Suprapubic skin (tissue), 4 donors: ENCODE data around the gene DMC1.

ENCODE experiments used
- CTCF ChIP-seq, 2 donors: fragments of 200-600 bp in 1 of 2; fragments of 450-650 bp in 1 of 2; sonication (generic) in 1 of 2; IDR thresholded peaks; one replicate each; pipeline ENCODE4 v1.5.1; 2016 to 2019; ENCODE audit warnings: antibody characterized with exemption in 2 of 2, mild to moderate bottlenecking in 1 of 2, moderate library complexity in 1 of 2
- POLR2A ChIP-seq, 2 donors: fragments of 450-650 bp; IDR thresholded peaks; one replicate each; pipeline ENCODE4 v1.6.1; 2017; ENCODE audit warnings: antibody characterized with exemption in 2 of 2, mild to moderate bottlenecking in 2 of 2, moderate library complexity in 2 of 2
- POLR2AphosphoS5 ChIP-seq, 3 donors: sonication (generic); formaldehyde crosslinking; IDR thresholded peaks; one replicate each; pipeline ENCODE4 v1.6.1; 2017; ENCODE audit warnings: antibody characterized with exemption in 3 of 3

GRCh38 chr22:38618258-38618657 is 48.3 kb upstream of the DMC1 start:
- TF ChIP-seq POLR2AphosphoS5 (IDR thresholded peaks at IDR 0.05): no peak
- TF ChIP-seq CTCF (IDR thresholded peaks at IDR 0.05): no peak
- no peak for TF ChIP-seq POLR2A (IDR thresholded peaks at IDR 0.05)
